ENCODE data around the gene CHD1L. TPM values are rescaled to one million over a fixed set of nuclear protein-coding genes. Genes with fewer than 3 reads are reported as not detected.
A peak's percentile ranks its signal among the peaks of the same experiment; 100 is the strongest.

The CHD1L gene
- total and polyA plus RNA-seq, 2 of the 13 experiments (the other 11 are each of a cell fraction or from before 2014, with no cell fraction given): 74.3 to 111 TPM

DNA sequence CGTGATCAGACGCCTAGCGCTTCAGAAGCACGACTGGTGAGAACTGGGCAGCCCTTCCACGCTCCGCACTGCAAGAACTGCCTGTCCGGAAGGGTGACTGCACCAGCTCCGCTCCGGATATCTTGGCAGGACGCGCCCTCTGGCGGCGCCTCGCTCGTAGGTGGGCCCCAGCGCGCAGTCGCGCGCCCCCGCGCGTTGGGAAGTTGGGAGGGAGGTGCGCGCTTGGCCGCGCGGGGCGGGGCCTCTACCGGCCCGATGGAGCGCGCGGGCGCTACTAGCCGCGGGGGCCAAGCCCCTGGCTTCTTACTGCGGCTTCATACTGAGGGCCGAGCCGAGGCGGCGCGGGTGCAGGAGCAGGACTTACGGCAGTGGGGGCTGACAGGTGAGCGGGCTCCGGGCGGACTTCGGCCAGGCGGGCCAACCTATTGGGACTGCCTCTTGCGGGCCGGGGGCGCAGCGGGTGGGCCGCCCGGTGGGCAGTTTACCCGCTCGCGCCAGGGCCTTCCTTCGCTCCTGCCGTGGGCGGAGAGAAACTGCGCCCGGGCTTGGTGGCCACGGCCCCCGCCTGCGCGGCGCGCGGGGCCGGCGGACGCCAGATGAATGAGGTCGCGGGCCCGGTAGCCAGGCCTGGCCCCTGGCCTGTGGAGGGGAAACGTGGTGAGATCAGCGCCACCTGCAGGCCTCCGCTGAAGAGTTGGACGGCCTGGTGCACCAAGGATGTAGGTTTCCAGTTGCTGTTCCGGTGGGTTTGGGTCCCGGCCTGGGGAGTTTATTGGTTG is at the start of gene CHD1L (continued):
- TF ChIP-seq TFDP2 (CRISPR knock-in tag; IDR thresholded peaks at IDR 0.05) (peak; percentile 63), ZNF121 (CRISPR knock-in tag; IDR thresholded peaks at IDR 0.05) (peak; percentile 54; the same call in 1 of the 2 replicates), DNMT1 (CRISPR knock-in tag; IDR thresholded peaks at IDR 0.05) (no peak), SMARCC2 (IDR thresholded peaks at IDR 0.05) (no peak), THAP11 (CRISPR knock-in tag; IDR thresholded peaks at IDR 0.05) (peak; percentile 66), ZNF3 (CRISPR knock-in tag; IDR thresholded peaks at IDR 0.05) (no peak), ATAD3A (CRISPR knock-in tag; IDR thresholded peaks at IDR 0.05) (no peak), ZNF468 (CRISPR knock-in tag; IDR thresholded peaks at IDR 0.05) (peak; percentile 77; the same call in 1 of the 2 replicates), KAT7 (CRISPR knock-in tag; IDR thresholded peaks at IDR 0.05; ENCODE audit: borderline replicate concordance) (peak; percentile 96), ZNF546 (CRISPR knock-in tag; conservative IDR thresholded peaks at IDR 0.05) (peak; percentile 76; the same call in 1 of the 2 replicates), TBP (CRISPR knock-in tag; IDR thresholded peaks at IDR 0.05) (no peak), JDP2 (CRISPR knock-in tag; IDR thresholded peaks at IDR 0.05; ENCODE audit: borderline replicate concordance) (no peak), ELF3 (CRISPR knock-in tag; IDR thresholded peaks at IDR 0.05) (peak; percentile 76), ZFAT (CRISPR knock-in tag; conservative IDR thresholded peaks at IDR 0.05) (no peak), ZFP37 (CRISPR knock-in tag; IDR thresholded peaks at IDR 0.05; ENCODE audit: borderline replicate concordance) (no peak; the same call in 1 of the 2 replicates), ZSCAN25 (CRISPR knock-in tag; IDR thresholded peaks at IDR 0.05) (no peak; the same call in 1 of the 2 replicates), FOXC1 (CRISPR knock-in tag; IDR thresholded peaks at IDR 0.05; ENCODE audit: borderline replicate concordance) (peak; percentile 54; the same call in 1 of the 2 replicates), ZFP90 (CRISPR knock-in tag; IDR thresholded peaks at IDR 0.05; ENCODE audit: borderline replicate concordance) (no peak; the same call in 1 of the 2 replicates), THAP8 (CRISPR knock-in tag; IDR thresholded peaks at IDR 0.05; ENCODE audit: borderline replicate concordance) (no peak)
- TF ChIP-seq, protein P1, sequence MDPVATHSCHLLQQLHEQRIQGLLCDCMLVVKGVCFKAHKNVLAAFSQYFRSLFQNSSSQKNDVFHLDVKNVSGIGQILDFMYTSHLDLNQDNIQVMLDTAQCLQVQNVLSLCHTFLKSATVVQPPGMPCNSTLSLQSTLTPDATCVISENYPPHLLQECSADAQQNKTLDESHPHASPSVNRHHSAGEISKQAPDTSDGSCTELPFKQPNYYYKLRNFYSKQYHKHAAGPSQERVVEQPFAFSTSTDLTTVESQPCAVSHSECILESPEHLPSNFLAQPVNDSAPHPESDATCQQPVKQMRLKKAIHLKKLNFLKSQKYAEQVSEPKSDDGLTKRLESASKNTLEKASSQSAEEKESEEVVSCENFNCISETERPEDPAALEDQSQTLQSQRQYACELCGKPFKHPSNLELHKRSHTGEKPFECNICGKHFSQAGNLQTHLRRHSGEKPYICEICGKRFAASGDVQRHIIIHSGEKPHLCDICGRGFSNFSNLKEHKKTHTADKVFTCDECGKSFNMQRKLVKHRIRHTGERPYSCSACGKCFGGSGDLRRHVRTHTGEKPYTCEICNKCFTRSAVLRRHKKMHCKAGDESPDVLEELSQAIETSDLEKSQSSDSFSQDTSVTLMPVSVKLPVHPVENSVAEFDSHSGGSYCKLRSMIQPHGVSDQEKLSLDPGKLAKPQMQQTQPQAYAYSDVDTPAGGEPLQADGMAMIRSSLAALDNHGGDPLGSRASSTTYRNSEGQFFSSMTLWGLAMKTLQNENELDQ (CRISPR knock-in tag; IDR thresholded peaks at IDR 0.05; ENCODE audit: borderline replicate concordance): no peak
- TF ChIP-seq, protein P2, sequence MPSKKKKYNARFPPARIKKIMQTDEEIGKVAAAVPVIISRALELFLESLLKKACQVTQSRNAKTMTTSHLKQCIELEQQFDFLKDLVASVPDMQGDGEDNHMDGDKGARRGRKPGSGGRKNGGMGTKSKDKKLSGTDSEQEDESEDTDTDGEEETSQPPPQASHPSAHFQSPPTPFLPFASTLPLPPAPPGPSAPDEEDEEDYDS (CRISPR knock-in tag; IDR thresholded peaks at IDR 0.05): peak; percentile 73
